Gastrocnemius medialis (tissue), 4 donors: ENCODE data around the gene ADCY4.

Source experiments
- POLR2A ChIP-seq, 2 donors: fragments of 450-650 bp; IDR thresholded peaks; one replicate each; pipeline ENCODE4 v1.6.1; 2017; ENCODE audit warnings: antibody characterized with exemption in 2 of 2, mild to moderate bottlenecking in 2 of 2, moderate library complexity in 2 of 2
- TF ChIP-seq, protein P1 (sequence below), 5 experiments: fragments of 450-650 bp in 3 of 5; fragments of 200-600 bp in 2 of 5; sonication (generic) in 2 of 5; IDR thresholded peaks in 4 of 5; conservative IDR thresholded peaks in 1 of 5; 1 replicate in 4 of 5; 2 replicates in 1 of 5; pipeline ENCODE4 v1.5.1; 2016 to 2019; ENCODE audit warnings: antibody characterized with exemption in 5 of 5, mild to moderate bottlenecking in 3 of 5, moderate library complexity in 3 of 5

GRCh38 chr14:24330973-24331674 is 3.7 kb downstream of the ADCY4 start:
- TF ChIP-seq POLR2A (IDR thresholded peaks at IDR 0.05), result no peak
- TF ChIP-seq, protein P1, sequence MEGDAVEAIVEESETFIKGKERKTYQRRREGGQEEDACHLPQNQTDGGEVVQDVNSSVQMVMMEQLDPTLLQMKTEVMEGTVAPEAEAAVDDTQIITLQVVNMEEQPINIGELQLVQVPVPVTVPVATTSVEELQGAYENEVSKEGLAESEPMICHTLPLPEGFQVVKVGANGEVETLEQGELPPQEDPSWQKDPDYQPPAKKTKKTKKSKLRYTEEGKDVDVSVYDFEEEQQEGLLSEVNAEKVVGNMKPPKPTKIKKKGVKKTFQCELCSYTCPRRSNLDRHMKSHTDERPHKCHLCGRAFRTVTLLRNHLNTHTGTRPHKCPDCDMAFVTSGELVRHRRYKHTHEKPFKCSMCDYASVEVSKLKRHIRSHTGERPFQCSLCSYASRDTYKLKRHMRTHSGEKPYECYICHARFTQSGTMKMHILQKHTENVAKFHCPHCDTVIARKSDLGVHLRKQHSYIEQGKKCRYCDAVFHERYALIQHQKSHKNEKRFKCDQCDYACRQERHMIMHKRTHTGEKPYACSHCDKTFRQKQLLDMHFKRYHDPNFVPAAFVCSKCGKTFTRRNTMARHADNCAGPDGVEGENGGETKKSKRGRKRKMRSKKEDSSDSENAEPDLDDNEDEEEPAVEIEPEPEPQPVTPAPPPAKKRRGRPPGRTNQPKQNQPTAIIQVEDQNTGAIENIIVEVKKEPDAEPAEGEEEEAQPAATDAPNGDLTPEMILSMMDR (IDR thresholded peaks at IDR 0.05 in 4 of 5, conservative IDR thresholded peaks at IDR 0.05 in 1 of 5), result no peak
